Nephron progenitor cell (in vitro differentiated cells): Measurements from ENCODE around the gene MLANA.

Experiments used
- DNase-seq: peaks from one replicate; pipeline ENCODE4 v3.0.0; 2021
- H3K27ac Mint-ChIP-seq: 2 replicates; pipeline ENCODE4 v1.8.0; 2021; ENCODE audit warnings: mild to moderate bottlenecking, moderate library complexity, mixed read lengths
- H3K27me3 Mint-ChIP-seq: 2 replicates; pipeline ENCODE4 v1.8.0; 2021; ENCODE audit warnings: mild to moderate bottlenecking, low read depth, mixed read lengths; ENCODE audit not compliant: poor library complexity
- H3K36me3 Mint-ChIP-seq: 2 replicates; pipeline ENCODE4 v1.8.0; 2021; ENCODE audit warnings: low read depth, mixed read lengths
- H3K4me1 Mint-ChIP-seq: 2 replicates; pipeline ENCODE4 v1.8.0; 2021; ENCODE audit warnings: mixed read lengths
- H3K4me3 Mint-ChIP-seq: 2 replicates; pipeline ENCODE4 v1.8.0; 2021; ENCODE audit warnings: mild to moderate bottlenecking, moderate library complexity, mixed read lengths
- H3K9me3 Mint-ChIP-seq: 2 replicates; pipeline ENCODE4 v1.8.0; 2021; ENCODE audit warnings: mild to moderate bottlenecking, moderate library complexity, mixed read lengths
- TF ChIP-seq, protein P1 (sequence below): fragments of 200-600 bp; sonication (generic); IDR thresholded peaks from 2 replicates; pipeline ENCODE4 v1.5.0; 2021; ENCODE audit warnings: antibody characterized with exemption

The MLANA gene

DNA sequence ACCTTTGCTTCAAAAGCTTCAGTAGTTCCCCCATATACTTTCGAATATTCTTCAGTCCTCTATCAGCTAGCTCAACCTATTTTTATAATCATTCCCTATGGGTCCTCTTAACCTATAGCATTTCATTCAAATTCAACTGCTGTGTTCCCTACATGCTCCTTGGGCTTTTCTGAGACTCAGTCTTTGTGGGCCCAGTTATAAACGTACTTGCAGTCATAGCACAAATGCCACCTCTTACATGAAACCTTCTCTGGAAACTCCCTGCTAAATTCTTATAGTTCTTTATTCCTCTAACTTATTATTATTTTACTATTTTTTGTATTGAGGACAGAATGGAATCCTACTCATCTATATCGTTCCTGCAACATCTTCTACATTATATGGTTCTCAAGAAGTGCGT, 24.7 kb downstream of the MLANA start:
- TF ChIP-seq, protein P1, sequence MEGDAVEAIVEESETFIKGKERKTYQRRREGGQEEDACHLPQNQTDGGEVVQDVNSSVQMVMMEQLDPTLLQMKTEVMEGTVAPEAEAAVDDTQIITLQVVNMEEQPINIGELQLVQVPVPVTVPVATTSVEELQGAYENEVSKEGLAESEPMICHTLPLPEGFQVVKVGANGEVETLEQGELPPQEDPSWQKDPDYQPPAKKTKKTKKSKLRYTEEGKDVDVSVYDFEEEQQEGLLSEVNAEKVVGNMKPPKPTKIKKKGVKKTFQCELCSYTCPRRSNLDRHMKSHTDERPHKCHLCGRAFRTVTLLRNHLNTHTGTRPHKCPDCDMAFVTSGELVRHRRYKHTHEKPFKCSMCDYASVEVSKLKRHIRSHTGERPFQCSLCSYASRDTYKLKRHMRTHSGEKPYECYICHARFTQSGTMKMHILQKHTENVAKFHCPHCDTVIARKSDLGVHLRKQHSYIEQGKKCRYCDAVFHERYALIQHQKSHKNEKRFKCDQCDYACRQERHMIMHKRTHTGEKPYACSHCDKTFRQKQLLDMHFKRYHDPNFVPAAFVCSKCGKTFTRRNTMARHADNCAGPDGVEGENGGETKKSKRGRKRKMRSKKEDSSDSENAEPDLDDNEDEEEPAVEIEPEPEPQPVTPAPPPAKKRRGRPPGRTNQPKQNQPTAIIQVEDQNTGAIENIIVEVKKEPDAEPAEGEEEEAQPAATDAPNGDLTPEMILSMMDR = no peak

DNA sequence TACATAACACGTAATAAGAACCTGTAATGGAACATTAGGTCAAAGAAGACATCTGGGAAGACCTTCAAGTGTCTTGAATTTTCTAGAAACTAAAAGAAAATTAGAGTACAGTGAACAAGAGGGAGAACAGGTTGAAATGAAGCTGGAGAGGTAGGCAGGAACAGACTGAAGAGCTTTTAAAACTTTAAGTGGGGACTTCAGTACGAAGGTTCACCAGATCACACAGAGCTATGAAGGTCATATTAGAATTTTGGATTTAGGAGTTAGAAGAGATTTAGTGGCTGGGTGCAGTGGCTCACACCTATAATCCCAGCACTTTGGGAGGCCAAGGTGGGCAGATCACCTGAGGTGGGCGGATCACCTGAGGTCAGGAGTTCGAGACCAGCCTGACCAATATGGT, 26.6 kb downstream of the MLANA start:
- DNase-seq = no peak
- TF ChIP-seq, protein P1 = no peak
- H3K27ac Mint-ChIP-seq = peak overlapping the region; percentile 13
- no peak overlapping the region for H3K4me3 Mint-ChIP-seq
- no peaks in the 10 kb centered on the region for H3K4me1 Mint-ChIP-seq
- no peaks in the 10 kb centered on the region for H3K9me3 Mint-ChIP-seq
- peaks cover 33% of the 10 kb centered on the region for H3K36me3 Mint-ChIP-seq
- H3K27me3 Mint-ChIP-seq = no peaks in the 10 kb centered on the region

More for the DNA sequence above, 24.7 kb downstream of the MLANA start:
- Mint-ChIP-seq H3K4me3 (no peak overlapping the region), H3K4me1 (no peaks in the 10 kb centered on the region), H3K27me3 (peaks cover 3% of the 10 kb centered on the region), H3K9me3 (no peaks in the 10 kb centered on the region), H3K36me3 (peaks cover 18% of the 10 kb centered on the region), H3K27ac (no peak overlapping the region)
- no peak for DNase-seq

DNA sequence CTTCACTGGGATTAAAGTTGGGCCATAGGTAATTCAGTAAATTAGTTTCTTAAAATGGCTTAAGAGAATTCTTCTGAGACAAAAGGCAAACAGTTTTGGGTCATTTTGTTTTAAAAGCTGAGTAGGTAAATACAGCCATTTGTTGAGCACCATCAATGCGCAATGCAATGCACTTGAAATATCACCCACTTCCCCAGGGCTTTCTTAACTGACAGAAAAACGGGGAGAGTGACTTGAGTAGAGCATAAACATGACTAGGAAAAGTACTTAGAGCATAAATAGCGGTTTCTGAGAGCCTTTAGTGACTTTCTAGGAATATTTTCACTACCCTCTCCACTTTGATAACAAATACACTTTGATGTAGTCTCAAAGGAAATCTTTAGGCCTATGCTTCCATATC, 27.2 kb downstream of the MLANA start:
- no peak overlapping the region for H3K27ac Mint-ChIP-seq
- H3K9me3 Mint-ChIP-seq = no peaks in the 10 kb centered on the region
- TF ChIP-seq, protein P1 = no peak
- DNase-seq = no peak
- no peak overlapping the region for H3K4me3 Mint-ChIP-seq
- peaks cover 39% of the 10 kb centered on the region for H3K36me3 Mint-ChIP-seq
- no peaks in the 10 kb centered on the region for H3K27me3 Mint-ChIP-seq
- H3K4me1 Mint-ChIP-seq = no peaks in the 10 kb centered on the region

DNA sequence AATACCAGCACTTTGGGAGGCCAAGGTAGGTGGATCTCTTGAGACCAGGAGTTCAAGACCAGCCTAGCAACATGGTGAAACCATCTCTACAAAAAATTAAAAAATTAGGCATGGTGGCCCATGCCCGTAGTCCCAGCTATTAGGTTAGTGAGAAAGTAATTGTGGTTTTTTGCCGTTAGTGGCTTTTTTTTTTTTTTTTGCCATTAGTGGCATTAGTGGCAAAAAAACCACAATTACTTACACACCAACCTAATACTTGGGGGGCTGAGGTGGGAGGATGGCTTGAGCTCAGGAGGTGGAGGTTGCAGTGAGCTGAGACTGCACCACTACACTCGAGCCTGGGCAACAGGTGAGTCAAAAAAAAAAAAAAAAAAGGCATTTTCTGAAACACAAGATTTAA, 27.8 kb downstream of the MLANA start:
- H3K4me3 Mint-ChIP-seq = no peak overlapping the region
- TF ChIP-seq, protein P1 = no peak
- H3K4me1 Mint-ChIP-seq = no peaks in the 10 kb centered on the region
- no peak overlapping the region for H3K27ac Mint-ChIP-seq
- H3K9me3 Mint-ChIP-seq = no peaks in the 10 kb centered on the region
- no peaks in the 10 kb centered on the region for H3K27me3 Mint-ChIP-seq
- peaks cover 39% of the 10 kb centered on the region for H3K36me3 Mint-ChIP-seq
- no peak for DNase-seq

DNA sequence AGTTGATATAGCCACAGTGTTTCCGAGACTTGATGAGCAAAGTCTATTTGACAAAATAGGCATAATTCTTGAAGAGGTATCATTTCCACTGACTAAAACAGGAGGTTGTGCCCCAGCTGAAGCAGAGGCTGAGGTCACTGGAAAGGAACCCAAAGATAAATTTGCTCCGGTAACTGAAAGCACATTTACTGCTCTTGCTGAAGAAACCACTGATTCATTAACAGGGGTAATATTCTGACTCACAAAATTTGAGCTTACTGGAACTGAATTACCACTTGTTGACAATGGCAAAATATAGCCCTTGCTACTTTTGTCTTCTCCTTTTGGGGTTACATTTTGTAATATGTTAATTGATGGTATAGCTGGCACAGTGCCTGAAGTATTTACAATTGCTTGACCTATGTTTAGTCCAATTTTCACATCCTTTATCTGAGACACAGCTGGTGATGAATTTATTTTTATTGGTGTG, 30.2 kb downstream of the MLANA start:
- Mint-ChIP-seq H3K9me3 (no peaks in the 10 kb centered on the region), H3K4me3 (no peak overlapping the region), H3K36me3 (peaks cover 39% of the 10 kb centered on the region), H3K4me1 (no peaks in the 10 kb centered on the region), H3K27me3 (no peaks in the 10 kb centered on the region), H3K27ac (no peak overlapping the region)
- no peak for DNase-seq
- TF ChIP-seq, protein P1 = no peak

DNA sequence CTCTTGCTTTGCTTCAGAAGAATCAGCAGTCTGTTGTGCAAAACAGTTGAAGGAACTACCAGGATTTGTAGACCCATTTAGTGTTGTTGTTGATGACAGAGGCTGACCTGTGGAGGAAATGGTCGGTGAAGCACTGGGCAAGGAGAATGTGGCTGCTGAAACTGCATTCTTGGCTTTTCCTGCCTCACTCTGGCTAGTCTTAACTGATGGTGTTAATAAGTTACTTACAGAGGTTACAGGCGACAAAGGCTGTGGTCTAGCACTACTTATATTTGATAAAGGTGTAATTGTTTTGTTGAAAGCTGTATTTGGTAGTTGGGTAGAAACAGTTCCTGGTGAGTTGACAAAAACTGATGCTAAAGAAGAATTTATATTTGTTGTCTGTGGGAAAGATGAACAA, 31.5 kb downstream of the MLANA start:
- DNase-seq = no peak
- no peak overlapping the region for H3K27ac Mint-ChIP-seq

More for the DNA sequence above, 31.5 kb downstream of the MLANA start:
- Mint-ChIP-seq H3K4me1 (no peaks in the 10 kb centered on the region), H3K27me3 (no peaks in the 10 kb centered on the region), H3K4me3 (no peak overlapping the region), H3K9me3 (no peaks in the 10 kb centered on the region), H3K36me3 (peaks cover 36% of the 10 kb centered on the region)
- TF ChIP-seq, protein P1 = no peak
